ENCODE measurements around the gene TRAPPC13.
"Not testable (repeated sequence)": the region's sequence is repeated elsewhere in the genome, so short reads cannot be mapped to it uniquely, and the experiment has no call there.

The TRAPPC13 gene

GRCh38 chr5:65663804-65664521, 39.1 kb downstream of the TRAPPC13 start:
- Histone ChIP-seq H4K20me1 (peaks cover 0 to 71% (median 0%) of the 10 kb centered on the region in 11 experiments; a peak in 3 of 22 replicates), H3K9ac (no peak overlapping the region), H3K4me2 (no peak overlapping the region), H3K9me3 (replicated peaks in 1 of 11) (no peaks in the 10 kb centered on the region), H3K27me3 (no peaks in the 10 kb centered on the region), H3K36me3 (peaks cover 40 to 97% (median 74%) of the 10 kb centered on the region in 11 experiments; a peak in 21 of 22 replicates), H3K4me1 (peaks cover 0 to 4% (median 0%) of the 10 kb centered on the region in 10 experiments; a peak in 1 of 20 replicates), H3K4me3 (no peak overlapping the region), H3K27ac (no peak overlapping the region)
- TF ChIP-seq Cebpa-rat (IDR thresholded peaks at IDR 0.05) = no peak

DNA sequence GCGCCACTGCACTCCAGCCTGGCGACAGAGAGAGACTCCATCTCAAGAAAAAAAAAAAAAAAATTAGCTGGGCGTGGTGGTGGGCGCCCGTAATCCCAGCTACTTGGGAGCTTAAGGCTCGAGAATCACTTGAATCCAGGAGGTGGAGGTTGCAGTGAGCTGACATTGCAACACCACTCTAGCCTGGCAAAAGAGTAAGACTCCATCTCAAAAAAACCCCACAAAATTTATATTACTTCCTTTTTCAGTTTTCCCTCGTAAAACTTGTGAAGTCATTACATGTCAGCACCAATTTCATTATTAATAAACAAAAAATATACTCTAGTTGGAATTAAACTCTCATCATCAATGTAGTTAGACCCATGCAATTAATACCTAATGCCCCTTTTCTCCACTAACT, 43.9 kb downstream of the TRAPPC13 start:
- no peak for TF ChIP-seq Cebpa-rat (IDR thresholded peaks at IDR 0.05)
- Histone ChIP-seq H4K20me1 (peaks cover 0 to 97% (median 0%) of the 10 kb centered on the region in 11 experiments; a peak in 6 of 22 replicates), H3K4me2 (no peak overlapping the region), H3K4me3 (no peak overlapping the region), H3K9me3 (replicated peaks in 1 of 11) (no peaks in the 10 kb centered on the region), H3K9ac (no peak overlapping the region), H3K4me1 (peaks cover 0 to 29% (median 0%) of the 10 kb centered on the region in 10 experiments; a peak in 7 of 20 replicates), H3K27me3 (no peaks in the 10 kb centered on the region), H3K27ac (no peak overlapping the region), H3K36me3 (peaks cover 32 to 99% (median 74%) of the 10 kb centered on the region in 11 experiments; a peak in 21 of 22 replicates)

DNA sequence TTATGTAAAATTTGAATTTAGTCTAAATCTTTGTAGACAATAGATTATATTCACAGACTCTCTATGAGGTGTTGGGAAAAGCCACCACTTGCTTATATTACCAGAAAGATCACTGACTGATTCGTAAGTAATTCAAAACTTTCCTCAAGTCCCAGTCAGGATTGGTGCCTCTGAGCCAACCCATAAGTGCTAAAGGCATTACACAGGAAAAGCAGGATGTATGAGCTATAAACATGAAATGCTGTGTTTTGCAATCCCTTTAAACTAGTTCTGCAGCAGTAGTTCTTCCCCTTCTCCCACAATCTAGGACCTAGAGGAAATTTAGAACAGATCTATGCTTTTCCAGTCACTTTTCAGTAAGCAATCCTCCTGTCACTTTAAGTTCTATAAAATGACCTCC, 48.0 kb downstream of the TRAPPC13 start:
- no peak for TF ChIP-seq Cebpa-rat (IDR thresholded peaks at IDR 0.05)
- H3K4me1 ChIP-seq = peaks cover 0 to 70% (median 6%) of the 10 kb centered on the region in 10 experiments; a peak in 10 of 20 replicates
- no peaks in the 10 kb centered on the region for H3K9me3 ChIP-seq (replicated peaks in 1 of 11)
- H3K27ac ChIP-seq = no peak overlapping the region
- peaks cover 0 to 100% (median 0%) of the 10 kb centered on the region in 11 experiments; a peak in 6 of 22 replicates for H4K20me1 ChIP-seq
- no peak overlapping the region for H3K9ac ChIP-seq
- no peaks in the 10 kb centered on the region for H3K27me3 ChIP-seq
- H3K4me2 ChIP-seq = peak overlapping the region in 3 of 11 experiments; percentile 3 to 18 (median 8); a peak in 3 of 22 replicates
- H3K4me3 ChIP-seq = no peak overlapping the region
- H3K36me3 ChIP-seq = peaks cover 48 to 100% (median 70%) of the 10 kb centered on the region in 11 experiments

DNA sequence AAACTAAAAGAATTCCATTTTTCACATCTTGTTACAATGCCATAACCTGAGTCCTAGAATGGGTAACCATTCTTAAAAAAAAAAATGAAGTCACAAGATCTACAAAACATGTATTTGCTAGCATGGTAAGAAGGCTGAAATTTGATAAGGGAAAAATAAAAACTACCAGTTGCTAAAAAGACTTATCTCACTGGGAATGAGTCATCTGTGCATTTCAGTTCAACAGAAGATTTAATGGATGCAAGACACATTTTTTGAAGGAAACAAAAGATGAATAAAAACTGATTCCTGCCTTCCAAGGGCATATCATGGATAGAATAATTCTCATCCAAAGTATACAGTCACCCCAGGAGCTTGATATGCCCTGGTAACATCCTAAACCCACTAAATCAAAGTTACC, 49.9 kb downstream of the TRAPPC13 start:
- Histone ChIP-seq H3K9me3 (replicated peaks in 1 of 11) (no peaks in the 10 kb centered on the region), H3K4me1 (peaks cover 0 to 69% (median 6%) of the 10 kb centered on the region in 10 experiments; a peak in 10 of 20 replicates), H3K27me3 (no peaks in the 10 kb centered on the region), H3K9ac (no peak overlapping the region), H4K20me1 (peaks cover 0 to 100% (median 0%) of the 10 kb centered on the region in 11 experiments; a peak in 6 of 22 replicates), H3K4me2 (no peak overlapping the region), H3K36me3 (peaks cover 53 to 100% (median 77%) of the 10 kb centered on the region in 11 experiments), H3K4me3 (no peak overlapping the region), H3K27ac (no peak overlapping the region)
- no peak for TF ChIP-seq Cebpa-rat (IDR thresholded peaks at IDR 0.05)

- H3K36me3 ChIP-seq = peaks cover 51 to 100% (median 73%) of the 10 kb centered on the region in 11 experiments
- H3K27ac ChIP-seq = peak overlapping the region in 6 of 11 experiments; percentile 8 to 50 (median 18); a peak in 5 of 22 replicates
- not testable (repeated sequence) for H3K27me3 ChIP-seq; H3K9me3 ChIP-seq (replicated peaks in 1 of 11); H3K9ac ChIP-seq; H3K4me3 ChIP-seq
- H3K4me1 ChIP-seq = peaks cover 0 to 64% (median 6%) of the 10 kb centered on the region in 10 experiments; a peak in 10 of 20 replicates
- peak overlapping the region in 6 of 11 experiments; percentile 0 to 33 (median 22); a peak in 7 of 22 replicates for H3K4me2 ChIP-seq
- H4K20me1 ChIP-seq = peaks cover 0 to 100% (median 0%) of the 10 kb centered on the region in 11 experiments; a peak in 6 of 22 replicates
- 0 out of 22 replicates have a peak, but pooled peaks of 1 of the 11 experiments have one; percentile 14 for TF ChIP-seq Cebpa-rat (IDR thresholded peaks at IDR 0.05)
Observed at GRCh38 chr5:65676056-65676455, 51.2 kb downstream of the TRAPPC13 start.

GRCh38 chr5:65682148-65682547, 57.3 kb downstream of the TRAPPC13 start:
- peaks cover 54 to 100% (median 73%) of the 10 kb centered on the region in 11 experiments for H3K36me3 ChIP-seq

GRCh38 chr5:65693121-65693520, 68.3 kb downstream of the TRAPPC13 start:
- Histone ChIP-seq H3K9me3 (replicated peaks in 1 of 11) (no peaks in the 10 kb centered on the region), H3K27me3 (no peaks in the 10 kb centered on the region), H4K20me1 (peaks cover 0 to 100% (median 0%) of the 10 kb centered on the region in 11 experiments; a peak in 6 of 22 replicates), H3K27ac (no peak overlapping the region), H3K4me2 (no peak overlapping the region), H3K36me3 (peaks cover 25 to 100% (median 41%) of the 10 kb centered on the region in 11 experiments; a peak in 21 of 22 replicates), H3K4me1 (peaks cover 0 to 25% (median 9%) of the 10 kb centered on the region in 10 experiments; a peak in 16 of 20 replicates), H3K4me3 (no peak overlapping the region), H3K9ac (no peak overlapping the region)
- no peak for TF ChIP-seq Cebpa-rat (IDR thresholded peaks at IDR 0.05)

More at GRCh38 chr5:65682148-65682547, 57.3 kb downstream of the TRAPPC13 start:
- no peak for TF ChIP-seq Cebpa-rat (IDR thresholded peaks at IDR 0.05)
- H3K27me3 ChIP-seq = no peaks in the 10 kb centered on the region
- H3K27ac ChIP-seq = no peak overlapping the region
- H3K9ac ChIP-seq = no peak overlapping the region
- H3K9me3 ChIP-seq (replicated peaks in 1 of 11) = peaks cover 0 to 5% (median 0%) of the 10 kb centered on the region in 11 experiments; a peak in 1 of 22 replicates
- H3K4me1 ChIP-seq = peaks cover 0 to 17% (median 0%) of the 10 kb centered on the region in 10 experiments; a peak in 3 of 20 replicates
- H3K4me3 ChIP-seq = no peak overlapping the region
- no peak overlapping the region for H3K4me2 ChIP-seq
- H4K20me1 ChIP-seq = peaks cover 0 to 100% (median 0%) of the 10 kb centered on the region in 11 experiments; a peak in 6 of 22 replicates

DNA sequence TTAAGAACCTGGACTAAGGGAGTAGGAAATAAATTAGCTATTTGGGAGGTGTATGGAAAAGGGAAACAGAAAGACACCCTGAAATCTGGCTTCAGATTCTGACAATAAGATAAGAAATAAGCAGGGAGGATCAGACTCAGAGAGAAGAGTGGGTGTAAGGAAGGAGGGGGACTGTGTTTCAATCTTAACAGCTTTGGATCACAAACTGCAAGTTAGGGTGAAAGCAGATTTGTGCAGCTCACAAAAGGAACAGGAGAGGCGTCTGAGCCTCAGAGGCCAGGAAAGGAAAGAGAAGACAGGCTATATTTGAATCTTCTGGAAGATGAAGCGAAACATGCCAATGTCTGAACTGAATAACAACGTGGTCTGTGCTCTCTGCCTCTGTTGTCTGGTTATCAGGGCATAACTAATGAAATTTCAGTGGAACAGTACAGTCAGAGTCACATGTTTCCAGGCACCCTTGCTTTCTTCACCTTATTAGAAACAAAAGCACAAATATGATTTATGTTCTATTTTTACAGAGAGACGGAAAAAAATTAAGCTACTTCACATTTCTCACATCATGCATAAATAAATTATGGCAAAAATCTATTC, 70.4 kb downstream of the TRAPPC13 start:
- no peaks in the 10 kb centered on the region for H3K27me3 ChIP-seq
- no peak overlapping the region for H3K9ac ChIP-seq
- H3K4me1 ChIP-seq = peaks cover 0 to 37% (median 13%) of the 10 kb centered on the region in 10 experiments; a peak in 16 of 20 replicates
- H3K27ac ChIP-seq = no peak overlapping the region
- no peak overlapping the region for H3K4me3 ChIP-seq
- no peak for TF ChIP-seq Cebpa-rat (IDR thresholded peaks at IDR 0.05)
- H3K4me2 ChIP-seq = no peak overlapping the region
- H4K20me1 ChIP-seq = peaks cover 0 to 100% (median 0%) of the 10 kb centered on the region in 11 experiments; a peak in 6 of 22 replicates
- peaks cover 0 to 13% (median 9%) of the 10 kb centered on the region in 11 experiments; a peak in 12 of 22 replicates for H3K9me3 ChIP-seq (replicated peaks in 1 of 11)
- peaks cover 37 to 100% (median 48%) of the 10 kb centered on the region in 11 experiments for H3K36me3 ChIP-seq

Data from BLaER1 treated with 17β-estradiol and CSF1 and Interleukin-3, amounts not matched to agents 10 nM and 100 nM (cell line).